HL-60/S4 treated with phorbol 12-myristate 13-acetate at 8.2 ng/mL for 4 days and 3 days (cell line): ENCODE data around the gene ARFGAP1.

Source experiments
- in situ Hi-C: fragments of 300-500 bp; cut with MboI; formaldehyde crosslinking; loops from 2 replicates; pipeline ENCODE4 v1.15.0; 2022; ENCODE audit warnings: low sequenced_read_pairs

ARFGAP1 gene

GRCh38 chr20:63259734-63260460, 12.7 kb upstream of the ARFGAP1 start:
- in situ Hi-C loops = no loop called here

- in situ Hi-C loops = no loop called here
Observed at GRCh38 chr20:63260521-63260920, 12.1 kb upstream of the ARFGAP1 start.

- in situ Hi-C loops = no loop called here
Observed at GRCh38 chr20:63261060-63261794, 11.4 kb upstream of the ARFGAP1 start.

GRCh38 chr20:63261795-63262528, 10.7 kb upstream of the ARFGAP1 start:
- in situ Hi-C loops = no loop called here

- in situ Hi-C loops = no loop called here
Observed at GRCh38 chr20:63262836-63263235, 9.8 kb upstream of the ARFGAP1 start.

GRCh38 chr20:63264000-63264399, 8.6 kb upstream of the ARFGAP1 start:
- in situ Hi-C loops = no loop called here

- in situ Hi-C loops = no loop called here
Observed at GRCh38 chr20:63264519-63264918, 8.1 kb upstream of the ARFGAP1 start.

- in situ Hi-C loops = no loop called here
Observed at GRCh38 chr20:63265891-63266515, 6.6 kb upstream of the ARFGAP1 start.

GRCh38 chr20:63267691-63268090, 4.9 kb upstream of the ARFGAP1 start:
- in situ Hi-C loops = no loop called here

GRCh38 chr20:63268256-63268655, 4.4 kb upstream of the ARFGAP1 start:
- in situ Hi-C loops = no loop called here

GRCh38 chr20:63268671-63269439, 3.8 kb upstream of the ARFGAP1 start:
- in situ Hi-C loops = no loop called here

- in situ Hi-C loops = no loop called here
Observed at GRCh38 chr20:63269724-63270123, 2.9 kb upstream of the ARFGAP1 start.

- in situ Hi-C loops = no loop called here
Observed at GRCh38 chr20:63270606-63271325, 1.8 kb upstream of the ARFGAP1 start.

- in situ Hi-C loops = no loop called here
Observed at GRCh38 chr20:63273059-63273579, 506 bp downstream of the ARFGAP1 start.

- in situ Hi-C loops = no loop called here
Observed at GRCh38 chr20:63273635-63274380, 1.2 kb downstream of the ARFGAP1 start.

- in situ Hi-C loops = no loop called here
Observed at GRCh38 chr20:63274381-63275228, 2.0 kb downstream of the ARFGAP1 start.

- in situ Hi-C loops = no loop called here
Observed at GRCh38 chr20:63275825-63276224, 3.2 kb downstream of the ARFGAP1 start.

- in situ Hi-C loops = no loop called here
Observed at GRCh38 chr20:63276956-63277355, 4.3 kb downstream of the ARFGAP1 start.
